ENCODE data around the gene C12orf42. TPM values are rescaled to one million over a fixed set of nuclear protein-coding genes. Genes with fewer than 3 reads are reported as not detected.

The C12orf42 gene
- total RNA-seq, 4 donors from 2014 or later = 0.21 TPM; not detected in 3

DNA sequence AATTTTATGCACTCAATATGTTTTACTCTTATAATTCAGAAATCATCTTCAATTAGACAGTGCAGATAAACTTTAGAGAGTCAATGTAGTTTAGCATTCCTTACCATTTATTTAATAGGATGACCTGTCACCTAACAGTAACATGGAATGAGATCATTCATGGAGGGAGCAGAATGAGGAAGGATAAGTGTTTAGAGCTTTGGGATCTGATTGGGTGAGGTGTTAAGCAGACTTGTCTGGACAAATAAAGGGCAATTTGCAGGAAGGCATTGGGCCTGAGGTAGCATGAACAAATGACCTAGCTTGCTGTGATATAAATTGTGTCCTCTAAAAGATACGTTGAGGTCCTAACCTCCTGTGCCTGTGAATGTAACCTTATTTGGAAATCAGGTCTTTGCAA lies 187.4 kb downstream of the C12orf42 start:
- Histone ChIP-seq H3K4me1 (no peaks in the 10 kb centered on the region), H3K27ac (no peak overlapping the region), H3K36me3 (no peaks in the 10 kb centered on the region), H3K27me3 (no peaks in the 10 kb centered on the region), H3K4me3 (no peak overlapping the region), H3K9me3 (no peaks in the 10 kb centered on the region)
- TF ChIP-seq POLR2A (IDR thresholded peaks at IDR 0.05) (no peak), CTCF (IDR thresholded peaks at IDR 0.05) (no peak)
- no peak for DNase-seq
- intact Hi-C loops (cut with DNase I; ENCODE audit: low total_unique reads) = no loop called here

DNA sequence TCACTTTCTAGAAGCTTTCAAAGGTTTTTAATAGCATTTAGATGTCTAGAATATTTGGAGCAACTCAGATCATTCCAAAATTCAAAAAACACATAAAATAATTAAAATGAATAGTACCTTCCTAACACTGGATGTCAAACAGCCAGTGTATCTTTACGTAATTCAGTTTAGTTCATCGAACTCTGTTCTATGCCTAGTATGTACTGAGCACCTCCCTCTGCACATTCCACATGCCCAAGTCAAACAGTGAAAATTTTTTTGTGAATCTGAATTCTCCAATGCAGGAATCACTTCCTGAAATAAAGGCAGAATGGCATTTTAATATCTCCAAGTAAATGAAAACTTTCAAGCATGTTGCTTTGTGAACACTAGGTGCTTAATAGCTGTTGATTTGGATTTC lies 192.3 kb downstream of the C12orf42 start:
- H3K9me3 ChIP-seq = no peaks in the 10 kb centered on the region
- no peak for TF ChIP-seq CTCF (IDR thresholded peaks at IDR 0.05)
- TF ChIP-seq POLR2A (IDR thresholded peaks at IDR 0.05) = no peak
- H3K4me3 ChIP-seq = no peak overlapping the region
- H3K27ac ChIP-seq = no peak overlapping the region
- intact Hi-C loops (cut with DNase I; ENCODE audit: low total_unique reads) = no loop called here
- H3K27me3 ChIP-seq = no peaks in the 10 kb centered on the region
- no peaks in the 10 kb centered on the region for H3K4me1 ChIP-seq
- no peaks in the 10 kb centered on the region for H3K36me3 ChIP-seq
- DNase-seq = no peak

GRCh38 chr12:103301642-103302591 lies 193.9 kb downstream of the C12orf42 start:
- H3K27ac ChIP-seq = no peak overlapping the region
- intact Hi-C loops (cut with DNase I; ENCODE audit: low total_unique reads) = no loop called here
- no peaks in the 10 kb centered on the region for H3K4me1 ChIP-seq
- TF ChIP-seq CTCF (IDR thresholded peaks at IDR 0.05) (no peak), POLR2A (IDR thresholded peaks at IDR 0.05) (no peak)
- H3K4me3 ChIP-seq = no peak overlapping the region
- no peaks in the 10 kb centered on the region for H3K27me3 ChIP-seq
- no peak for DNase-seq
- H3K9me3 ChIP-seq = no peaks in the 10 kb centered on the region
- no peaks in the 10 kb centered on the region for H3K36me3 ChIP-seq

- Histone ChIP-seq H3K27me3 (no peaks in the 10 kb centered on the region), H3K4me3 (no peak overlapping the region), H3K36me3 (no peaks in the 10 kb centered on the region), H3K27ac (no peak overlapping the region), H3K9me3 (peaks cover 0 to 2% of the 10 kb centered on the region in 2 donors), H3K4me1 (no peaks in the 10 kb centered on the region)
- TF ChIP-seq CTCF (IDR thresholded peaks at IDR 0.05) (no peak), POLR2A (IDR thresholded peaks at IDR 0.05) (no peak)
- DNase-seq = no peak
- intact Hi-C loops (cut with DNase I; ENCODE audit: low total_unique reads) = no loop called here
Observed at GRCh38 chr12:103288016-103288415, 207.8 kb downstream of the C12orf42 start.

DNA sequence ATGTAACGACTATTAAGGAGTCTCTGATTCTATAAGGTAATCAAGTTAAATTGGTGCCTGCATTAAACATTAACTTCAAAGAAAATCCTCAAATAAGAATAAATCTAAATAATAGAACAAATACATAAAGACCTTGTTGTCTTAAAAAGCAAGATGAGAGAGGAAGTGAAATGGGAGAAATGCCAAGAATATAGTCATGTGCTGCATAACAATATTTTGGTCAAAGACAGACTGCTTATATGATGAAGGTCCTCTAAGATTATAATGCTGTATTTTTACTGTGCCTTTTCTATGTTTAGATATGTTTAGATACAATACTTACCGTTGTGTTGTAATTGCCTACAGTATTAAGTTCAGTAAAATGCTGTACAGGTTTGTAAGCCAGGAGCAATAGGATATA lies 213.6 kb downstream of the C12orf42 start:
- Histone ChIP-seq H3K9me3 (no peaks in the 10 kb centered on the region), H3K27ac (no peak overlapping the region), H3K4me3 (no peak overlapping the region), H3K27me3 (no peaks in the 10 kb centered on the region), H3K36me3 (no peaks in the 10 kb centered on the region), H3K4me1 (no peaks in the 10 kb centered on the region)
- no peak for DNase-seq
- TF ChIP-seq CTCF (IDR thresholded peaks at IDR 0.05) (no peak), POLR2A (IDR thresholded peaks at IDR 0.05) (no peak)
- intact Hi-C loops (cut with DNase I; ENCODE audit: low total_unique reads) = no loop called here

Measured in uterus (tissue), 4 donors.